Fibroblast of pulmonary artery (primary cell): Measurements from ENCODE around the gene LCTL.
"Not testable (repeated sequence)": the region's sequence is repeated elsewhere in the genome, so short reads cannot be mapped to it uniquely, and the experiment has no call there.

Experiments used
- DNase-seq: peaks from one replicate; pipeline ENCODE4 v3.0.0-alpha.2; 2010; ENCODE audit warnings: low read depth
- H3K4me3 ChIP-seq: replicated peaks from 2 replicates; pipeline ENCODE4 v1.5.1; 2011; ENCODE audit warnings: low read depth, mild to moderate bottlenecking, control low read depth, low read length, moderate library complexity
- CTCF ChIP-seq: IDR thresholded peaks from 2 replicates; pipeline ENCODE4 v1.5.1; 2011; ENCODE audit warnings: mild to moderate bottlenecking, control low read depth, low read length, inconsistent platforms; ENCODE audit errors: missing control alignments

Gene LCTL

GRCh38 chr15:66592505-66593218 lies 26.9 kb upstream of the LCTL start:
- no peak overlapping the region for H3K4me3 ChIP-seq
- peak; percentile 13 for DNase-seq
- no peak for TF ChIP-seq CTCF

GRCh38 chr15:66591322-66591862 lies 25.6 kb upstream of the LCTL start:
- no peak for TF ChIP-seq CTCF

GRCh38 chr15:66590435-66590834 lies 24.6 kb upstream of the LCTL start:
- no peak for TF ChIP-seq CTCF
- DNase-seq, result no peak
- H3K4me3 ChIP-seq, result no peak overlapping the region

More at GRCh38 chr15:66591322-66591862, 25.6 kb upstream of the LCTL start:
- no peak for DNase-seq
- no peak overlapping the region for H3K4me3 ChIP-seq

GRCh38 chr15:66589429-66589828 lies 23.6 kb upstream of the LCTL start:
- not testable (repeated sequence) for DNase-seq, H3K4me3 ChIP-seq

- DNase-seq, result no peak
Measured at GRCh38 chr15:66588971-66589370, 23.2 kb upstream of the LCTL start.

GRCh38 chr15:66588537-66588936 lies 22.7 kb upstream of the LCTL start:
- no peak for DNase-seq
- no peak overlapping the region for H3K4me3 ChIP-seq

More at GRCh38 chr15:66588971-66589370, 23.2 kb upstream of the LCTL start:
- no peak overlapping the region for H3K4me3 ChIP-seq
- TF ChIP-seq CTCF, result no peak

GRCh38 chr15:66587749-66588148 lies 22.0 kb upstream of the LCTL start:
- no peak for DNase-seq
- TF ChIP-seq CTCF, result no peak
- H3K4me3 ChIP-seq, result no peak overlapping the region

More at GRCh38 chr15:66588537-66588936, 22.7 kb upstream of the LCTL start:
- TF ChIP-seq CTCF, result peak; percentile 9
